H1 (cell line): ENCODE data around the gene TMEM39B.

Source experiments
- BRCA1 ChIP-seq: IDR thresholded peaks from 2 replicates; pipeline ENCODE4 v1.6.1; 2012; ENCODE audit warnings: low read depth, low read length, improper control_type of control experiment
- CBX8 ChIP-seq: fragments of 300-800, 300-1000 bp; sonication (generic); IDR thresholded peaks from 2 replicates; pipeline ENCODE4 v1.7.1; 2016; ENCODE audit warnings: low read depth, low read length, borderline replicate concordance
- CHD1 ChIP-seq: IDR thresholded peaks from 2 replicates; pipeline ENCODE4 v1.6.1; 2012; ENCODE audit warnings: low read depth, low read length, improper control_type of control experiment
- CHD2 ChIP-seq: IDR thresholded peaks from 2 replicates; pipeline ENCODE4 v1.6.1; 2012; ENCODE audit warnings: low read length, improper control_type of control experiment
- EZH2 ChIP-seq: fragments of 200-600 bp; sonication (generic); IDR thresholded peaks from 2 replicates; pipeline ENCODE4 v1.7.1; 2012; ENCODE audit warnings: low read depth, mild to moderate bottlenecking, moderate library complexity, low read length, inconsistent platforms; ENCODE audit not compliant: severe bottlenecking
- KDM5A ChIP-seq: fragments of 200-600 bp; IDR thresholded peaks from 2 replicates; pipeline ENCODE4 v1.7.1; 2012; ENCODE audit warnings: mild to moderate bottlenecking, low read length, inconsistent platforms, mixed read lengths
- MAX ChIP-seq: IDR thresholded peaks from 2 replicates; pipeline ENCODE4 v1.6.1; 2012; ENCODE audit warnings: inconsistent platforms
- POLR2A ChIP-seq, 2 experiments: IDR thresholded peaks; 1 replicate in 1 of 2; 2 replicates in 1 of 2; pipeline ENCODE4 v1.6.1; 2011; ENCODE audit warnings: low read depth in 2 of 2, low read length in 2 of 2, mild to moderate bottlenecking in 2 of 2; ENCODE audit errors: control extremely low read depth in 1 of 2
- POLR2AphosphoS5 ChIP-seq: IDR thresholded peaks from 2 replicates; pipeline ENCODE4 v1.6.1; 2011; ENCODE audit warnings: low read depth, low read length
- TCF12 ChIP-seq: IDR thresholded peaks from 2 replicates; pipeline ENCODE4 v1.6.1; 2011; ENCODE audit warnings: low read depth, mild to moderate bottlenecking, low read length
- YY1 ChIP-seq: IDR thresholded peaks from 2 replicates; pipeline ENCODE4 v1.6.1; 2011; ENCODE audit warnings: low read depth, mild to moderate bottlenecking, low read length
- TF ChIP-seq, protein P1 (sequence below), 3 experiments: IDR thresholded peaks; 1 replicate in 2 of 3; 2 replicates in 1 of 3; pipeline versions ENCODE4 v1.5.1 to v1.6.1; 2011; ENCODE audit warnings: low read length in 3 of 3, mild to moderate bottlenecking in 3 of 3, inconsistent platforms in 2 of 3, low read depth in 1 of 3, moderate library complexity in 1 of 3; ENCODE audit not compliant: insufficient read depth in 1 of 3; ENCODE audit errors: control extremely low read depth in 1 of 3
- TF ChIP-seq, protein P2 (sequence below): IDR thresholded peaks from 2 replicates; pipeline ENCODE4 v1.6.1; 2011; ENCODE audit warnings: low read length, improper control_type of control experiment
- TF ChIP-seq, protein P3 (sequence below): IDR thresholded peaks from 2 replicates; pipeline ENCODE4 v1.6.1; 2012; ENCODE audit warnings: inconsistent platforms

- TF ChIP-seq CHD1: no peak
- TF ChIP-seq POLR2AphosphoS5: no peak
- TF ChIP-seq, protein P1, sequence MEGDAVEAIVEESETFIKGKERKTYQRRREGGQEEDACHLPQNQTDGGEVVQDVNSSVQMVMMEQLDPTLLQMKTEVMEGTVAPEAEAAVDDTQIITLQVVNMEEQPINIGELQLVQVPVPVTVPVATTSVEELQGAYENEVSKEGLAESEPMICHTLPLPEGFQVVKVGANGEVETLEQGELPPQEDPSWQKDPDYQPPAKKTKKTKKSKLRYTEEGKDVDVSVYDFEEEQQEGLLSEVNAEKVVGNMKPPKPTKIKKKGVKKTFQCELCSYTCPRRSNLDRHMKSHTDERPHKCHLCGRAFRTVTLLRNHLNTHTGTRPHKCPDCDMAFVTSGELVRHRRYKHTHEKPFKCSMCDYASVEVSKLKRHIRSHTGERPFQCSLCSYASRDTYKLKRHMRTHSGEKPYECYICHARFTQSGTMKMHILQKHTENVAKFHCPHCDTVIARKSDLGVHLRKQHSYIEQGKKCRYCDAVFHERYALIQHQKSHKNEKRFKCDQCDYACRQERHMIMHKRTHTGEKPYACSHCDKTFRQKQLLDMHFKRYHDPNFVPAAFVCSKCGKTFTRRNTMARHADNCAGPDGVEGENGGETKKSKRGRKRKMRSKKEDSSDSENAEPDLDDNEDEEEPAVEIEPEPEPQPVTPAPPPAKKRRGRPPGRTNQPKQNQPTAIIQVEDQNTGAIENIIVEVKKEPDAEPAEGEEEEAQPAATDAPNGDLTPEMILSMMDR (IDR thresholded peaks at IDR 0.05; ENCODE audit: control extremely low read depth in 1 of 3, insufficient read depth in 1 of 3, low read depth in 1 of 3, low read length in 3 of 3): no peak
- no peak for TF ChIP-seq CBX8
- no peak for TF ChIP-seq MAX
- TF ChIP-seq BRCA1: no peak
- no peak for TF ChIP-seq YY1
- no peak for TF ChIP-seq TCF12
- TF ChIP-seq, protein P2, sequence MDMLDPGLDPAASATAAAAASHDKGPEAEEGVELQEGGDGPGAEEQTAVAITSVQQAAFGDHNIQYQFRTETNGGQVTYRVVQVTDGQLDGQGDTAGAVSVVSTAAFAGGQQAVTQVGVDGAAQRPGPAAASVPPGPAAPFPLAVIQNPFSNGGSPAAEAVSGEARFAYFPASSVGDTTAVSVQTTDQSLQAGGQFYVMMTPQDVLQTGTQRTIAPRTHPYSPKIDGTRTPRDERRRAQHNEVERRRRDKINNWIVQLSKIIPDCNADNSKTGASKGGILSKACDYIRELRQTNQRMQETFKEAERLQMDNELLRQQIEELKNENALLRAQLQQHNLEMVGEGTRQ: no peak
- no peak for TF ChIP-seq CHD2
- no peak for TF ChIP-seq KDM5A
- TF ChIP-seq POLR2A (IDR thresholded peaks at IDR 0.05; ENCODE audit: control extremely low read depth in 1 of 2, low read depth in 2 of 2, low read length in 2 of 2): no peak
- no peak for TF ChIP-seq EZH2
- TF ChIP-seq, protein P3, sequence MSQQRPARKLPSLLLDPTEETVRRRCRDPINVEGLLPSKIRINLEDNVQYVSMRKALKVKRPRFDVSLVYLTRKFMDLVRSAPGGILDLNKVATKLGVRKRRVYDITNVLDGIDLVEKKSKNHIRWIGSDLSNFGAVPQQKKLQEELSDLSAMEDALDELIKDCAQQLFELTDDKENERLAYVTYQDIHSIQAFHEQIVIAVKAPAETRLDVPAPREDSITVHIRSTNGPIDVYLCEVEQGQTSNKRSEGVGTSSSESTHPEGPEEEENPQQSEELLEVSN: no peak
These were observed 37.6 kb upstream of the TMEM39B start for GRCh38 chr1:32035119-32035518.
